ENCODE data around the gene GDPD3. TPM values are rescaled to one million over a fixed set of nuclear protein-coding genes. Genes with fewer than 3 reads are reported as not detected.

Gene GDPD3
- total and polyA plus RNA-seq, 2 of the 13 experiments (the other 11 are each of a cell fraction or from before 2014, with no cell fraction given), result 18.7 to 20.6 TPM

DNA sequence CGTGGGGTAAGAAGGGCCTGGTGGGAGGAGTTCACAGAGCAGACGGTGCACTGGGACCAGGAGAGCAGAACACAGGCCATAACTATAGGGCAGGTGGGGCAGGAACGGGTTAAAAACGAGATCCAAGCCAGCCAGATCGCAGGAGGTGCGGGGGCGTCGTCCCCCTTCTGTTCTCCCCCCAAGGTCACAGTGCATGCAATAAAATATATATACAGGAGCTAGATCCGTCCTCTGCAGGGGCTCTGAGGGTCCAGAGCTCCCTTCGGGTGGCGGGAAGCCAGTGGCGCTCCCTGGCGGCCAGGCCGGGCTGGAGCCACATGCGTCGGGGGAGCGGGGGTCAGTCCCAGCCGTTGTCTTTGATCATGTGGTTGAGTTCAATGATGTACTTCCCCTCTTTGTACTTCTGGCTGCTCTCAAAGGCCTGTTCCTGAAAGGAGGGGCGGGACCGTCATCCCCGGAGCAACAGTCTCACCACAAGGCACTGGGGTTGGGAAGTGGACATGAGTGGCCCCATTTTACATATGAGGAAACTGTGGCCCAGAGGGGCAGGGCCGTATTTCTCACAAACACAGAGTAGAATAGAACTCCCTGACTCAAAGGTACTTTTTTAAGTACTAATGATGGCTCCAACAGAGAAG is 20.8 kb downstream of the GDPD3 start (continued):
- TF ChIP-seq, protein P1, sequence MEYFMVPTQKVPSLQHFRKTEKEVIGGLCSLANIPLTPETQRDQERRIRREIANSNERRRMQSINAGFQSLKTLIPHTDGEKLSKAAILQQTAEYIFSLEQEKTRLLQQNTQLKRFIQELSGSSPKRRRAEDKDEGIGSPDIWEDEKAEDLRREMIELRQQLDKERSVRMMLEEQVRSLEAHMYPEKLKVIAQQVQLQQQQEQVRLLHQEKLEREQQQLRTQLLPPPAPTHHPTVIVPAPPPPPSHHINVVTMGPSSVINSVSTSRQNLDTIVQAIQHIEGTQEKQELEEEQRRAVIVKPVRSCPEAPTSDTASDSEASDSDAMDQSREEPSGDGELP (IDR thresholded peaks at IDR 0.05; ENCODE audit: borderline replicate concordance, low read depth), result peak; percentile 87; the same call in 1 of the 2 replicates
- TF ChIP-seq BCL6 (CRISPR knock-in tag; IDR thresholded peaks at IDR 0.05) (peak; percentile 87), ZBTB25 (CRISPR knock-in tag; IDR thresholded peaks at IDR 0.05) (peak; percentile 59), DNMT1 (CRISPR knock-in tag; IDR thresholded peaks at IDR 0.05) (peak; percentile 65), GABPA (IDR thresholded peaks at IDR 0.05; ENCODE audit: low read depth, low read length) (peak; percentile 23; the same call in 1 of the 2 replicates), GABPA (CRISPR knock-in tag; IDR thresholded peaks at IDR 0.05; ENCODE audit: low read depth) (peak; percentile 83), SAP130 (CRISPR knock-in tag; IDR thresholded peaks at IDR 0.05; ENCODE audit: low read depth) (peak; percentile 89), YEATS2 (CRISPR knock-in tag; IDR thresholded peaks at IDR 0.05; ENCODE audit: borderline replicate concordance) (0 out of 2 replicates have a peak, but pooled peaks have one; percentile 35), ZNF556 (CRISPR knock-in tag; IDR thresholded peaks at IDR 0.05; ENCODE audit: borderline replicate concordance) (peak; percentile 72), ZSCAN21 (CRISPR knock-in tag; IDR thresholded peaks at IDR 0.05; ENCODE audit: borderline replicate concordance) (no peak), NCOR1 (IDR thresholded peaks at IDR 0.05; ENCODE audit: borderline replicate concordance, low read length) (peak; percentile 21; the same call in 1 of the 2 replicates), STAT5B (CRISPR knock-in tag; IDR thresholded peaks at IDR 0.05) (0 out of 2 replicates have a peak, but pooled peaks have one; percentile 84), ZFP36L2 (CRISPR knock-in tag; IDR thresholded peaks at IDR 0.05) (no peak), SMAD3 (CRISPR knock-in tag; IDR thresholded peaks at IDR 0.05) (peak; percentile 60), ZNF572 (CRISPR knock-in tag; IDR thresholded peaks at IDR 0.05) (0 out of 2 replicates have a peak, but pooled peaks have one; percentile 16), MXD4 (CRISPR knock-in tag; IDR thresholded peaks at IDR 0.05) (peak; percentile 25; the same call in 1 of the 2 replicates), ZNF784 (CRISPR knock-in tag; IDR thresholded peaks at IDR 0.05; ENCODE audit: borderline replicate concordance) (no peak), ZNF101 (CRISPR knock-in tag; IDR thresholded peaks at IDR 0.05; ENCODE audit: borderline replicate concordance, low read depth) (peak; percentile 76; the same call in 1 of the 2 replicates), ZNF550 (CRISPR knock-in tag; IDR thresholded peaks at IDR 0.05; ENCODE audit: borderline replicate concordance) (no peak), ZNF317 (CRISPR knock-in tag; IDR thresholded peaks at IDR 0.05) (peak; percentile 86), MNT (IDR thresholded peaks at IDR 0.05) (peak; percentile 65), ZNF296 (CRISPR knock-in tag; conservative IDR thresholded peaks at IDR 0.05) (peak; percentile 67; the same call in 1 of the 2 replicates), PHF8 (CRISPR knock-in tag; IDR thresholded peaks at IDR 0.05) (peak; percentile 19; the same call in 1 of the 2 replicates), ZSCAN25 (CRISPR knock-in tag; IDR thresholded peaks at IDR 0.05) (peak; percentile 61; the same call in 1 of the 2 replicates), ZBTB21 (CRISPR knock-in tag; IDR thresholded peaks at IDR 0.05) (peak; percentile 68; the same call in 1 of the 2 replicates)

All from HepG2 (cell line).